GM21786 (cell line): Measurements from ENCODE around the gene C1orf185.
"Not testable (repeated sequence)": the region's sequence is repeated elsewhere in the genome, so short reads cannot be mapped to it uniquely, and the experiment has no call there.

ENCODE experiments used
- ATAC-seq: cut with Tn5 transposase; IDR thresholded peaks from one replicate; pipeline ENCODE4 v1.9.1; 2021; ENCODE audit not compliant: unreplicated experiment

C1orf185 gene

GRCh38 chr1:51101976-51102375 is at the start of gene C1orf185:
Gene C1orf185, plus strand, starts transcription at chr1:51102228. Its CDS starts 6 bp downstream, at chr1:51102234.
- no peak for ATAC-seq

GRCh38 chr1:51058858-51059257 is 43.2 kb upstream of the C1orf185 start:
- no peak for ATAC-seq

- no peak for ATAC-seq
Observed at GRCh38 chr1:51061231-51061918, 40.7 kb upstream of the C1orf185 start.

DNA sequence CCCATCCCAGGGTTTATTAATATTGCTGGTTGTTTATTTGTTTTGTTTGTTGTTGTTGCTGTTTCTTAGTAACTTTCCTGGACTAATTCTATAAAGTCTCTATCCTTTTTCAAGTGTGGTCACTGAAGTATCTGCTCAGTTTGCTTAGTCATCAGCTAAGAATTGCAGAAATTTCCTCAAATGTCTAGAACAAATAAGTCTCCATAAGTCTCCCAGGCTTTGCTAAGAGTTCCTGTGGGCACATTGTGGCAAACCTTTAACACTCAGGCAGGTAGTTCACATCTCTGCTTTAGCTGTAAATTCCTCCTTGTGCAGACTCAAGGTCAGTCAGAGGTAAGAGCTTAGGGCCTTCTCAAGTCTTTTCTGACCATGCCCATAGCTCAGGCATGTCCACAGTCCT is 38.9 kb upstream of the C1orf185 start:
- no peak for ATAC-seq

DNA sequence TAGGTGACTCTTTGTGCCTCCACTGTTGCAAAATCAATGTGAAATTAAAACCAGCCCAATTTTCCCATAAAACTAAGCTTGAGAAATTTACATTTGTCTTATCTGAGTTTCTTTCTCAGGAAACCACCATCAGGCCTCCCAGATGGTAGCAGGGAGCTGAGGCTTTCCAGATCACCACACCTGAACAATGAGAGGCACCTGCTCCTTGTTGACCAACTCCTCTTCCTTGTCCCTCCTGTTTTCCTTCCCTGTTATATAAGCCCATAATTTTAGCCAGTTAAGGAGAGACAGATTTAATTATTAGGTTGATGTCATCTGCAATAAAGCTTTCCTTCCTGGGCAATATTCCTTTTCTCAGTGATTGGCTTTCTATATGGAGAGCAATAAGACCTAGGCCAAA is 32.0 kb upstream of the C1orf185 start:
- ATAC-seq = no peak

GRCh38 chr1:51070640-51071039 is 31.4 kb upstream of the C1orf185 start:
- ATAC-seq = no peak

- ATAC-seq = no peak
Observed at GRCh38 chr1:51071291-51072042, 30.6 kb upstream of the C1orf185 start.

DNA sequence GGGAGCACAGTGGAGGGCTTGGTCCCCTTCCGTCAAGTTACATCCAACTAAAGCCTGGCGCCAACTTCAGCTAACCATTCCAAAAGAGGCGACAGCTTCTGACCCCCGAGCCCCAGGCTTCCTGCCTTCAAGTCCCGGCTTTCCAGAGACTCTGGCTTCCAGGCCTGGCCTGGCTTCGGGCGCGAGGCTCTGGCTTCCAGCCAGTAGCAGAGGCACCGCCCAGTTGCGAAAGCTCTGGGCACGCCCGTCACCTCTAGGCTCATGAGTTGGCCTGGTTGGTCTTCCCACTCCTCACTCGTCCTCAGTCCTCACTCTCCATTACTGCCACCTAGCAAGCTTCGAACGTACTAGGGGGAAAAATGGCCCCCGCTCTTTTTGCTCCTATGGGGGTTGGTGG is 30.0 kb upstream of the C1orf185 start:
- no peak for ATAC-seq

DNA sequence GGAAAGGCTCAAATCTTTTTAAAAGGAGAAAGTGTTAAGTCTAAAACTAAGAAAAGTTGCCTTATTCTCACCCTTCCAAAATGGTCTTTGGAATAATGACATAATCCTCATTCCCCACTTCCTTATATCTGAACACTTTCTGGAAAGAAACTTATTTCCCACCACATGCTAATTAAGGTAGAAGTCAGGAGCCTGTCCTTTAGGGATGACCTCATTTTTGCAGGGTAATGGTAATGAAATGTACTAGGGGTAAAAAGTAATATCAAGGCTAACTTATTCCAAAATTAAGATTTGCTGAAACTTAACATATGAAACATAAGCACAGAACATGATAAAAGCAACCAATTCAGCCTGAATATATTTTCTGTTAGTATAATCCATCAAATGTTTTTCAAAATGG is 29.4 kb upstream of the C1orf185 start:
- no peak for ATAC-seq

GRCh38 chr1:51073456-51073855 is 28.6 kb upstream of the C1orf185 start:
- no peak for ATAC-seq

DNA sequence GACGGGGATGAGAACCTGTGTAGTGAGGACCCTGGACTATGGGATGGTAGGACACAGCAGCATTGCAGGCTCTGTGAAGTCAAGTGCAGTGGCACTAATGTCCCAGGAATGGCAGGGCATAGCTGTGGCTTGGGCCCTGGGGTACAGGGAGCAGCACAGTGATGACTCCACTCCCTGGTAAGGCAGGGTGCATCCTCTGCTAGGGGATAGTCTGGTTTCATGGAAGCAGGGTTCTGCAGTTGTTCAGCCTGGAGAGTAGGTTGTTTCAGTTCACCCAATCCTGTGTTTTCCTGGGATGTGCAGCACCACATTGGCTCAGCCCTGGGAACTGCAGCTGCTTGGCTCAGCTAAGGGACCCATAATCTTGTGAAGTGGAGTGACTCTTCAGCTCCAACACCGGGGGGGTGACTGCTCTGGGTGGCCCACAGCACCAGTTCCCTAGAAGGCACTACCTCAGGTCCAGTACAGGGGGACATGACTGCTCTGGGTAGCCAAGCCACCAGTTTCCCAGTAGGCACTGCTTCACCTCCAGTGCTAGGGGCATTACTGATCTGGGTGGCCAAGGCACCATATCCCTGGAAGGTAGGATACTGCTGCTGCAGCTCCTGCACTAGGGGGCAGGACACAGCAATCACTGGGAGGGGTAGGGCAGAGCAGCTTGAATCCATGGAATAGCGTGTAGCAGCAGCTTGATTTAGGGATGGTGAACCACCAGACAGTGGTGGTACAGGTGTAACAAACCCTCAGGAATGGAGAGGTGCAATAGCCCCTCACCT is 15.3 kb upstream of the C1orf185 start:
- ATAC-seq = no peak

- no peak for ATAC-seq
Observed at GRCh38 chr1:51088474-51088873, 13.6 kb upstream of the C1orf185 start.

DNA sequence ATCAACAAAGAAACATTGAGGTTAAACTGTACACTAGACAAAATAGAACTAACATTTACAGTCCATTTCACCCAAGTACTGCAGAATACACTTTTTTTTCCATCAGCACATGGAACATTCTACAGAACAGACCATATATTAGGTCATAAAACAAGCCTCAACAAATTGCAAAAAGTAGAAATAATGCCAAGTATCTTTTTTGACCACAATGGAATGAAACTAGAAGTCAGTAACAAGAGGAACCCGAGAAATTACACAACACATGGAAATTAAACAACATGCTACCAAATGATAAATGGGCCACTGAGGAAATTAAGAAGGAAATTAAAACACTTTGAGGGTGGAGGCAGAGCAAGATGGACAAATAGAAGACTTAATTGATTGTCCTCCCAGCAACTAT is 8.4 kb upstream of the C1orf185 start:
- no peak for ATAC-seq

GRCh38 chr1:51097171-51097570 is 4.9 kb upstream of the C1orf185 start:
- no peak for ATAC-seq

DNA sequence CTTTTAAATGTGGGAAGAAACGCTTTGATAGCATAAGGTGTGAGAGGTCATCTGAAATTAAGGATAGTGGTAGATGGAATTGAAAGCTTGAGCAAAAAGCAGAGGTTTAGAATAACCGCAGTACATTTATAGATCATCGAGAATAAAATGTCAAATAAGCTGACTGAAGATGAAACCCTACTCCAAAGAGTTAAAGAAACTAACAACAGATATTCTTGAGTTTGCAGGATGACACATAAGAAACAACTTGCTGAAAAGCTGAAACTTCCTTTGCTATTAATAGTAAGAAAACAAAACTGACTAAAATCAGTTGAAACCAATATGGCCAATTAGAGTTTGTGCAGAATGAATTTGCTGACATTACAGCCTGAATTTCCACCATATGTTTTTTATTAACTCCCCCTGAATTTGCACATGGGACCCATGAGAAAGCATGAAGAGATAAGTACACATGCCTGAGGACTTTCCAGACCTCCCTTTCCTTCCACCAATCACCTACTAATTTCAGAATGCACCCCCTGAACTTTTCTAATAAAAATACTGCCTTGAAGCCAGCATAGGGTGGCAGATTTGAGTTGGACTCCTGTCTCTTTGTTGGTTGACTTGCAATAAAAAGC is 1.7 kb upstream of the C1orf185 start:
- ATAC-seq = no peak

- ATAC-seq = no peak
Observed at GRCh38 chr1:51114137-51114536, 12.1 kb downstream of the C1orf185 start.

GRCh38 chr1:51115714-51116404 is 13.8 kb downstream of the C1orf185 start:
- no peak for ATAC-seq

DNA sequence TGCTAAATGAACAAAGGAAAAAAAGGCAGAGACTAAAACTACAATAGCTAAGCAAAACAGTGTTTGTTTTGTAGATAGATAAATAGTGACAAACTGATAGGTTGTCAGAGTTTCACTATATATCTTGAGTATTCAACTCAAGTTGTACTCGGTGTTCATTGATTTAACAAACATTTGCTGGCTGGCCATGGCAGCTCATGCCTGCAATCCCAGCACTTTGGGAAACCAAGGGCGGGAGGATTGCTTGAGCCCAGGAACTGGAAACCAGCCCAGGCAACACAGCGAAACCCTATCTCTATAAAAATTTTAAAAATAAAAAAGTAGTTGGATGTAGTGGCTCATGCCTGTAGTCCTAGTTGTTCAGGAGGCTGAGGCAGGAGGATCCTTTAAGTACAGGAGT is 17.3 kb downstream of the C1orf185 start:
- no peak for ATAC-seq

DNA sequence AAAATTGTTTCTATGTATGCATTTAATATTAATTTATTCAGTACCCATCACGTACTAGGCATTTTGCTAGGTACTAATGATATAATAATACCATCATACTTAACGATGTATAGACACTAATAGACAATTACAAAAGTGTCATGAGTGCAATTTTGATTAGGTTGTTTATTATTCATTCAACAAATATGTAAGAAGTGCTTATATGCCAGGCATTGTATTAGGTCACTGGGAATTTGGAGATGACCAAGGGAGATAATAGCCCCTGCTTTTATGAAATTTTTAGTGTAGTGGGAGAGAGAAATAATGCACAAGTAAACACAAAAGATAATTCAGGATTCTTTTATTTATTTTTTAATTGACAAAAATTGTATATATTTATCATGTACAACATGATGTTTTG is 18.6 kb downstream of the C1orf185 start:
- ATAC-seq = no peak

GRCh38 chr1:51127152-51127551 is 25.1 kb downstream of the C1orf185 start:
- not testable (repeated sequence) for ATAC-seq

DNA sequence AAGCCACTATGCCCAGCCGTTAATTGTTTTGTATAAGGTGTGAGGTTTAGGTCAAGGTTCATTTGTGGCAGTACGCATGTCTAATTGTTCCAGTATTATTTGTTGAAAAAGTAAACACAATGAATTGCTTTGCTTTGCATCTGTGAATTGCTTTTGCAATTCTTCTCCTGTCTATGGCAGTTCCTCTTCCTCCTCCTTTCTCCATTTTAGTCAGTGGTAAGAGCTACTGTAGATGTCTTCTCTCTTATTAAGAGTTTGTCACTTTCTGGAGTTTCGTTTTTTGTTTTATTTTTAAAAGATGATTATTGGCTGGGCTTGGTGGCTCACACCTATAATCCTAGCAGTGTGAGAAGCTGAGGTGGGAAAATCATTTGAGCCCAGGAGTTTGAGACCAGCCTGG is 29.2 kb downstream of the C1orf185 start:
- no peak for ATAC-seq
